ENCODE results near the gene XPA.

GRCh38 chr9:97627624-97628023, 69.5 kb downstream of the XPA start:
- TF ChIP-seq, protein P1, sequence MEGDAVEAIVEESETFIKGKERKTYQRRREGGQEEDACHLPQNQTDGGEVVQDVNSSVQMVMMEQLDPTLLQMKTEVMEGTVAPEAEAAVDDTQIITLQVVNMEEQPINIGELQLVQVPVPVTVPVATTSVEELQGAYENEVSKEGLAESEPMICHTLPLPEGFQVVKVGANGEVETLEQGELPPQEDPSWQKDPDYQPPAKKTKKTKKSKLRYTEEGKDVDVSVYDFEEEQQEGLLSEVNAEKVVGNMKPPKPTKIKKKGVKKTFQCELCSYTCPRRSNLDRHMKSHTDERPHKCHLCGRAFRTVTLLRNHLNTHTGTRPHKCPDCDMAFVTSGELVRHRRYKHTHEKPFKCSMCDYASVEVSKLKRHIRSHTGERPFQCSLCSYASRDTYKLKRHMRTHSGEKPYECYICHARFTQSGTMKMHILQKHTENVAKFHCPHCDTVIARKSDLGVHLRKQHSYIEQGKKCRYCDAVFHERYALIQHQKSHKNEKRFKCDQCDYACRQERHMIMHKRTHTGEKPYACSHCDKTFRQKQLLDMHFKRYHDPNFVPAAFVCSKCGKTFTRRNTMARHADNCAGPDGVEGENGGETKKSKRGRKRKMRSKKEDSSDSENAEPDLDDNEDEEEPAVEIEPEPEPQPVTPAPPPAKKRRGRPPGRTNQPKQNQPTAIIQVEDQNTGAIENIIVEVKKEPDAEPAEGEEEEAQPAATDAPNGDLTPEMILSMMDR (IDR thresholded peaks at IDR 0.05), result no peak
- TF ChIP-seq POLR2AphosphoS5 (IDR thresholded peaks at IDR 0.05), result no peak
- no peak for TF ChIP-seq POLR2A (IDR thresholded peaks at IDR 0.05)
- no peak for TF ChIP-seq EP300 (IDR thresholded peaks at IDR 0.05)
